Vagina (tissue), 2 donors: ENCODE measurements around the gene NOM1. TPM values are rescaled to one million over a fixed set of nuclear protein-coding genes. Genes with fewer than 3 reads are reported as not detected.
A peak's percentile ranks its signal among the peaks of the same experiment; 100 is the strongest.
"Not testable (repeated sequence)": the region's sequence is repeated elsewhere in the genome, so short reads cannot be mapped to it uniquely, and the experiment has no call there.

Experiments used
- DNase-seq, 2 donors: peaks; one replicate each; pipeline ENCODE4 v3.0.0-alpha.2; 2017; ENCODE audit errors: extremely low spot score in 2 of 2
- H3K27ac ChIP-seq: fragments of 200-600 bp; sonication (generic); one replicate; pipeline ENCODE4 v1.5.1; 2019
- H3K27me3 ChIP-seq: fragments of 200-600 bp; sonication (generic); one replicate; pipeline ENCODE4 v1.5.1; 2019
- H3K36me3 ChIP-seq, 2 donors: fragments of 200-600 bp; sonication (generic); one replicate each; pipeline ENCODE4 v1.5.1; 2017 to 2019
- H3K4me1 ChIP-seq: fragments of 200-600 bp; sonication (generic); one replicate; pipeline ENCODE4 v1.5.1; 2019
- H3K4me3 ChIP-seq, 2 donors: fragments of 200-600 bp; sonication (generic); 1 replicate in 1 of 2; 2 replicates in 1 of 2; pipeline ENCODE4 v1.5.1; 2016 to 2019
- H3K9me3 ChIP-seq: fragments of 200-600 bp; sonication (generic); one replicate; pipeline ENCODE4 v1.5.1; 2019
- CTCF ChIP-seq, 3 experiments: fragments of 450-650 bp in 2 of 3; fragments of 200-600 bp in 1 of 3; sonication (generic) in 1 of 3; IDR thresholded peaks; one replicate each; pipeline ENCODE4 v1.5.1; 2017 to 2019; ENCODE audit warnings: antibody characterized with exemption in 3 of 3, mild to moderate bottlenecking in 2 of 3, moderate library complexity in 2 of 3
- POLR2A ChIP-seq, 2 donors: fragments of 450-650 bp; IDR thresholded peaks; one replicate each; pipeline ENCODE4 v1.6.1; 2017; ENCODE audit warnings: antibody characterized with exemption in 2 of 2, mild to moderate bottlenecking in 2 of 2, moderate library complexity in 2 of 2
- POLR2AphosphoS5 ChIP-seq, 2 donors: sonication (generic); formaldehyde crosslinking; IDR thresholded peaks; one replicate each; pipeline ENCODE4 v1.9.0; 2017; ENCODE audit warnings: antibody characterized with exemption in 2 of 2, mild to moderate bottlenecking in 2 of 2, low read depth in 1 of 2; ENCODE audit not compliant: insufficient read depth in 1 of 2
- intact Hi-C: fragments of 100-400 bp; cut with DNase I; formaldehyde crosslinking; loops from one replicate; pipeline ENCODE4 v1.15.1; 2023
- total RNA-seq: library from RNA; depleted of rRNA; stranded (reverse); fragments of >200 nt; gene quantifications from one replicate; pipeline ENCODE4 v1.2.3, GENCODE V29; 2016

The NOM1 gene, protein sequence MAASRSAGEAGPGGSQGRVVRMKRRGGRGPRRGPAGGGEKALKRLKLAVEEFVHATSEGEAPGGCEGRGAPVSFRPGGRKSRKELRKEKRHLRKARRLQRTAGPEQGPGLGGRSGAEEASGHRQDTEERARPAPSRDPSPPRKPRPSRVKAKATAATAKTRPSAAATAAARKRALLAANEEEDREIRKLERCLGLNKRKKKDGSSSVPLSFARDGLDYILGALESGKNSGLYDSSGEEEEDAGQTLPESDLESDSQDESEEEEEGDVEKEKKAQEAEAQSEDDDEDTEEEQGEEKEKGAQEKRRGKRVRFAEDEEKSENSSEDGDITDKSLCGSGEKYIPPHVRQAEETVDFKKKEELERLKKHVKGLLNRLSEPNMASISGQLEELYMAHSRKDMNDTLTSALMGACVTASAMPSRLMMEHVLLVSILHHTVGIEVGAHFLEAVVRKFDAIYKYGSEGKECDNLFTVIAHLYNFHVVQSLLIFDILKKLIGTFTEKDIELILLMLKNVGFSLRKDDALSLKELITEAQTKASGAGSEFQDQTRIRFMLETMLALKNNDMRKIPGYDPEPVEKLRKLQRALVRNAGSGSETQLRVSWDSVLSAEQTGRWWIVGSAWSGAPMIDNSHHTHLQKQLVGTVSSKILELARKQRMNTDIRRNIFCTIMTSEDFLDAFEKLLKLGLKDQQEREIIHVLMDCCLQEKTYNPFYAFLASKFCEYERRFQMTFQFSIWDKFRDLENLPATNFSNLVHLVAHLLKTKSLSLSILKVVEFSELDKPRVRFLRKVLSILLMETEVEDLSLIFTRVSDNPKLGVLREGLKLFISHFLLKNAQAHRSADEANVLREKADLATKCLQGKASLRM
- total RNA-seq: 28.5 TPM

DNA sequence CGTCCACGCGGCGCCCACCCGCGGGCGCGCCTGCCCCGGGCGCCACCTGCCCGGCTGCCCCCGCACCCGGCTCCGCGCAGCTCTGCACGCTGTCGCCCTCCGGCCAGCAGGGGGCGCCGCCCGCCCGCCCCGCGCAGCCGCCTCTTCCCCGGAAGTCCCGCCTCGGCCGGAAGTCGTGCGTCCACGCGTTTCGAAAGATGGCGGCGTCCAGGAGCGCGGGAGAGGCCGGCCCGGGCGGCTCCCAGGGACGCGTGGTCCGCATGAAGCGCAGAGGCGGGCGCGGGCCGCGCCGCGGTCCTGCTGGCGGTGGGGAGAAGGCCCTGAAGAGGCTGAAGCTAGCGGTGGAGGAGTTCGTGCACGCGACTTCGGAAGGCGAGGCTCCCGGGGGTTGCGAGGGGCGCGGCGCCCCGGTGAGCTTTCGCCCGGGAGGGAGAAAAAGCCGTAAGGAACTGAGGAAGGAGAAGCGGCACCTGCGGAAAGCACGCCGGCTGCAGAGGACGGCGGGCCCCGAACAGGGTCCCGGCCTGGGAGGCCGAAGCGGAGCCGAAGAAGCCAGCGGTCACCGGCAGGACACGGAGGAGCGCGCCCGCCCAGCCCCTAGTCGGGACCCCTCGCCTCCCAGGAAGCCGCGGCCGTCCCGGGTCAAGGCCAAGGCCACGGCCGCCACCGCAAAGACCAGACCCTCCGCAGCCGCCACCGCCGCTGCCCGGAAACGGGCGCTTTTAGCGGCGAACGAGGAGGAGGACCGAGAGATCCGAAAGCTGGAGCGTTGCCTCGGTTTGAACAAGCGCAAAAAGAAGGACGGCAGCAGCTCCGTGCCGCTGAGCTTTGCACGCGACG, at the start of gene NOM1:
TSS of gene NOM1 (plus strand) at position 172 of the 840 bp plus-strand sequence. CDS start at position 198, 26 bp downstream.
- Histone ChIP-seq H3K4me3 (peak within 1 kb of the TSS; percentile 69 to 94), H3K36me3 (peaks cover 0 to 16% of the 10 kb centered on the region in 2 donors), H3K9me3 (no peaks in the 10 kb centered on the region), H3K4me1 (peaks cover 31% of the 10 kb centered on the region), H3K27me3 (no peaks in the 10 kb centered on the region), H3K27ac (peak within 1 kb of the TSS; percentile 20)
- intact Hi-C loops: no loop called here
- TF ChIP-seq CTCF (IDR thresholded peaks at IDR 0.05): peak; percentile 45 to 82 (median 53)
- peak in 1 of 2 donors; percentile 28 for TF ChIP-seq POLR2AphosphoS5 (IDR thresholded peaks at IDR 0.05; ENCODE audit: insufficient read depth in 1 of 2, low read depth in 1 of 2)
- TF ChIP-seq POLR2A (IDR thresholded peaks at IDR 0.05): no peak
- DNase-seq: no peak

GRCh38 chr7:156900093-156900492, 49.4 kb upstream of the NOM1 start:
- H3K36me3 ChIP-seq, H3K27me3 ChIP-seq: not testable (repeated sequence)

GRCh38 chr7:156903232-156903909, 46.1 kb upstream of the NOM1 start:
- Histone ChIP-seq H3K9me3 (no peaks in the 10 kb centered on the region), H3K36me3 (no peaks in the 10 kb centered on the region), H3K4me3 (no peak overlapping the region), H3K27me3 (no peaks in the 10 kb centered on the region), H3K27ac (no peak overlapping the region), H3K4me1 (no peaks in the 10 kb centered on the region)
- DNase-seq: no peak
- intact Hi-C loops: no loop called here
- no peak for TF ChIP-seq POLR2A (IDR thresholded peaks at IDR 0.05)
- TF ChIP-seq POLR2AphosphoS5 (IDR thresholded peaks at IDR 0.05; ENCODE audit: insufficient read depth in 1 of 2, low read depth in 1 of 2): peak in 1 of 2 donors; percentile 48

More at GRCh38 chr7:156900093-156900492, 49.4 kb upstream of the NOM1 start:
- H3K9me3 ChIP-seq, intact Hi-C loops, H3K4me3 ChIP-seq, DNase-seq, H3K27ac ChIP-seq, H3K4me1 ChIP-seq: not testable (repeated sequence)

DNA sequence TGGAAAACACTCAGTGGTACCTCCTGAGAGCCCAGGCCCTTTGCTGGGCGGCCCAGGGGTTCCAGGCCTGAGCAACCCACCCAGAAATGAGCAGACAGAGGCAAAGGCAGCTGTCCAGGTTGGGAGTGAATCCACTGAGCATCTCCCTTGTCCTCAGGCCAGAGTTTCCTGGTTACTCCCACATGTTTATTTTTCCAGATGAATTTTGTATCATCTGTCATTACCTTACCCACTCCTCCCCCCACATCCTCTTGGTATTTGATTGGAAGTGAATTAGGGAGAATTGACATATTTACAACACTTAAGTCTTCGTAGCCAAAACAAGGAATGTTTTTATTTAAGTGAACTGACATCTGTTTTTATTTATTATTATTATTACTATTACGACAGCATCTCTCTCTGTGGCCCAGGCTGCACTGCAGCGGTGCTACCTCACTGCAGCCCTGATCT, 43.3 kb upstream of the NOM1 start:
- Histone ChIP-seq H3K27me3 (no peaks in the 10 kb centered on the region), H3K4me1 (peaks cover 5% of the 10 kb centered on the region), H3K36me3 (no peaks in the 10 kb centered on the region), H3K27ac (no peak overlapping the region), H3K9me3 (no peaks in the 10 kb centered on the region), H3K4me3 (no peak overlapping the region)
- no peak for TF ChIP-seq CTCF (IDR thresholded peaks at IDR 0.05)
- DNase-seq: no peak
- intact Hi-C loops: no loop called here

DNA sequence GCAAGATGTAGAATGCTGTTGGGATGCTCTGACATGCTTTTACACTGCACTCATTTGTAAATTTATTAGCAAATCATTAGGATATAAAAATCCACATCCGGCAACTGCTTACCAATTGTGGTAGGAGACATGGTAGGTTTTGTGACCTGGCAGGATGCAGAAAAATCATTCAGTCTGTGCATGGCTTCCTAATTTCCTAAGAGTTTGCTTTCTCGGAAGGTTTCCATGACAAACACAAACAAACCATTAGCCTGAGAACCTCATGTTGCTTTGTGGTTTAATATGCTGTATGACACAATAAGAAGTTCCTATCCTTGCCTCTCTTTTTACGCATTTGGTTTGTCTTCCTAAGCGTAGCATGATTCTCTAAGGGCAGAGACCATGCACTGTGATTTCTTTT, 41.9 kb upstream of the NOM1 start:
- TF ChIP-seq POLR2AphosphoS5 (IDR thresholded peaks at IDR 0.05; ENCODE audit: insufficient read depth in 1 of 2, low read depth in 1 of 2): peak in 1 of 2 donors; percentile 55
- TF ChIP-seq POLR2A (IDR thresholded peaks at IDR 0.05): no peak
- no peak for TF ChIP-seq CTCF (IDR thresholded peaks at IDR 0.05)
- Histone ChIP-seq H3K4me1 (peaks cover 5% of the 10 kb centered on the region), H3K27me3 (no peaks in the 10 kb centered on the region), H3K36me3 (no peaks in the 10 kb centered on the region), H3K9me3 (no peaks in the 10 kb centered on the region), H3K4me3 (no peak overlapping the region), H3K27ac (no peak overlapping the region)
- DNase-seq: no peak
- intact Hi-C loops: no loop called here

DNA sequence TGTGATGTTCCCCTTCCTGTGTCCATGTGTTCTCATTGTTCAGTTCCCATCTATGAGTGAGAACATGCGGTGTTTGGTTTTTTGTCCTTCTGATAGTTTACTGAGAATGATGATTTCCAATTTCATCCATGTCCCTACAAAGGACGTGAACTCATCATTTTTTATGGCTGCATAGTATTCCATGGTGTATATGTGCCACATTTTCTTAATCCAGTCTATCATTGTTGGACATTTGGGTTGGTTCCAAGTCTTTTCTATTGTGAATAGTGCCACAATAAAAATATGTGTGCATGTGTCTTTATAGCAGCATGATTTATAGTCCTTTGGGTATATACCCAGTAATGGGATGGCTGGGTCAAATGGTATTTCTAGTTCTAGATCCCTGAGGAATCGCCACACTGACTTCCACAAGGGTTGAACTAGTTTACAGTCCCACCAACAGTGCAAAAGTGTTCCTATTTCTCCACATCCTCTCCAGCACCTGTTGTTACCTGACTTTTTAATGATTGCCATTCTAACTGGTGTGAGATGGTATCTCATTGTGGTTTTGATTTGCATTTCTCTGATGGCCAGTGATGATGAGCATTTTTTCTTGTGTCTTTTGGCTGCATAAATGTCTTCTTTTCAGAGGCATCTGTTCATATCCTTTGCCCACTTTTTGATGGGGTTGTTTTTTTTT, 39.8 kb upstream of the NOM1 start:
- H3K27ac ChIP-seq, DNase-seq, H3K4me3 ChIP-seq, H3K27me3 ChIP-seq, H3K4me1 ChIP-seq, H3K9me3 ChIP-seq, intact Hi-C loops, H3K36me3 ChIP-seq: not testable (repeated sequence)
